GM18505 (cell line): ENCODE data around the gene ZNF117.
"Not testable (repeated sequence)": the region's sequence is repeated elsewhere in the genome, so short reads cannot be mapped to it uniquely, and the experiment has no call there.

Experiments
- ATAC-seq: cut with Tn5 transposase; IDR thresholded peaks from one replicate; pipeline ENCODE4 v1.9.1; 2021; ENCODE audit not compliant: unreplicated experiment
- POLR2A ChIP-seq: IDR thresholded peaks from 4 replicates; pipeline ENCODE4 v1.6.1; 2011; ENCODE audit warnings: borderline replicate concordance; ENCODE audit not compliant: insufficient read depth, insufficient read length; ENCODE audit errors: extremely low read depth

ZNF117 gene

GRCh38 chr7:64947252-64948000, 43.4 kb downstream of the ZNF117 start:
- ATAC-seq = no peak
- no peak for TF ChIP-seq POLR2A

- ATAC-seq = no peak
These were observed 44.1 kb downstream of the ZNF117 start for GRCh38 chr7:64946772-64947171.

GRCh38 chr7:64945503-64946175, 45.2 kb downstream of the ZNF117 start:
- no peak for TF ChIP-seq POLR2A
- ATAC-seq = no peak

More at GRCh38 chr7:64946772-64947171, 44.1 kb downstream of the ZNF117 start:
- TF ChIP-seq POLR2A = no peak

- ATAC-seq = not testable (repeated sequence)
These were observed 46.0 kb downstream of the ZNF117 start for GRCh38 chr7:64944667-64945502.

GRCh38 chr7:64940021-64940420, 50.8 kb downstream of the ZNF117 start:
- ATAC-seq = not testable (repeated sequence)

- no peak for ATAC-seq
- TF ChIP-seq POLR2A = no peak
These were observed 52.3 kb downstream of the ZNF117 start for GRCh38 chr7:64938540-64938939.

- TF ChIP-seq POLR2A = no peak
- ATAC-seq = no peak
These were observed 56.4 kb downstream of the ZNF117 start for GRCh38 chr7:64934478-64934877.

- ATAC-seq = not testable (repeated sequence)
These were observed 62.3 kb downstream of the ZNF117 start for GRCh38 chr7:64928252-64929187.
